HepG2 (cell line): ENCODE data around the gene SOX4. TPM values are rescaled to one million over a fixed set of nuclear protein-coding genes. Genes with fewer than 3 reads are reported as not detected.

Source experiments
- DDIT3 ChIP-seq: sonication (generic); formaldehyde crosslinking; IDR thresholded peaks from 2 replicates; pipeline ENCODE4 v1.4.0; 2020; ENCODE audit warnings: mild to moderate bottlenecking, missing genetic modification reagents
- DMAP1 ChIP-seq: IDR thresholded peaks from 2 replicates; pipeline ENCODE4 v1.6.1; 2016
- EP300 ChIP-seq, 3 experiments: sonication (generic) in 1 of 3; formaldehyde crosslinking in 1 of 3; IDR thresholded peaks; 2 replicates each; pipeline versions ENCODE4 v1.5.1 to v1.6.1; 2011 to 2020; ENCODE audit warnings: low read depth in 2 of 3, low read length in 2 of 3, borderline replicate concordance in 1 of 3, improper control_type of control experiment in 1 of 3, mild to moderate bottlenecking in 1 of 3, missing genetic modification reagents in 1 of 3, moderate library complexity in 1 of 3
- ERF ChIP-seq: IDR thresholded peaks from 2 replicates; pipeline ENCODE4 v1.6.1; 2018; ENCODE audit warnings: missing biosample characterization, missing genetic modification reagents
- FOXO1 ChIP-seq: sonication (generic); formaldehyde crosslinking; IDR thresholded peaks from 2 replicates; pipeline ENCODE4 v1.4.0; 2020; ENCODE audit warnings: missing genetic modification reagents
- GMEB2 ChIP-seq: IDR thresholded peaks from 2 replicates; pipeline ENCODE4 v1.6.1; 2016; ENCODE audit warnings: missing biosample characterization, missing genetic modification reagents, low read depth
- NBN ChIP-seq: fragments of 450-650 bp; conservative IDR thresholded peaks from 2 replicates; pipeline ENCODE4 v1.6.1; 2017
- RARG ChIP-seq: sonication (generic); formaldehyde crosslinking; IDR thresholded peaks from 2 replicates; pipeline ENCODE4 v1.4.0; 2020; ENCODE audit warnings: low read depth, mild to moderate bottlenecking, missing genetic modification reagents
- SPEN ChIP-seq: sonication (generic); formaldehyde crosslinking; IDR thresholded peaks from 2 replicates; pipeline ENCODE4 v1.5.1; 2020; ENCODE audit warnings: low read depth, mild to moderate bottlenecking, missing genetic modification reagents
- STAG1 ChIP-seq: sonication (generic); formaldehyde crosslinking; IDR thresholded peaks from 2 replicates; pipeline ENCODE4 v1.4.0; 2020; ENCODE audit warnings: missing genetic modification reagents
- TAF15 ChIP-seq: fragments of 200-400 bp; formaldehyde crosslinking; IDR thresholded peaks from one replicate; pipeline ENCODE4 v1.6.1; 2018; ENCODE audit warnings: mild to moderate bottlenecking, low read depth, low read length; ENCODE audit not compliant: poor library complexity, severe bottlenecking
- ZBTB37 ChIP-seq: sonication (generic); formaldehyde crosslinking; IDR thresholded peaks from 2 replicates; pipeline ENCODE4 v1.4.0; 2020; ENCODE audit warnings: mild to moderate bottlenecking, missing genetic modification reagents
- ZFP36L2 ChIP-seq: sonication (generic); formaldehyde crosslinking; IDR thresholded peaks from 2 replicates; pipeline ENCODE4 v1.4.0; 2020; ENCODE audit warnings: missing genetic modification reagents
- ZFP82 ChIP-seq: sonication (generic); formaldehyde crosslinking; IDR thresholded peaks from 2 replicates; pipeline ENCODE4 v1.5.1; 2020; ENCODE audit warnings: mild to moderate bottlenecking, missing genetic modification reagents, borderline replicate concordance
- ZKSCAN8 ChIP-seq: IDR thresholded peaks from 2 replicates; pipeline ENCODE4 v1.6.1; 2016; ENCODE audit warnings: borderline replicate concordance, missing genetic modification reagents, missing compliant biosample characterization
- ZNF232 ChIP-seq: sonication (generic); formaldehyde crosslinking; IDR thresholded peaks from 2 replicates; pipeline ENCODE4 v1.4.0; 2020; ENCODE audit warnings: missing genetic modification reagents, borderline replicate concordance
- ZNF263 ChIP-seq: sonication (generic); formaldehyde crosslinking; IDR thresholded peaks from 2 replicates; pipeline ENCODE4 v1.4.0; 2020; ENCODE audit warnings: missing genetic modification reagents
- ZNF280B ChIP-seq: sonication (generic); formaldehyde crosslinking; IDR thresholded peaks from 2 replicates; pipeline ENCODE4 v1.5.0; 2020; ENCODE audit warnings: missing genetic modification reagents, mild to moderate bottlenecking, borderline replicate concordance
- ZNF326 ChIP-seq: sonication (generic); formaldehyde crosslinking; IDR thresholded peaks from 2 replicates; pipeline ENCODE4 v1.4.0; 2020; ENCODE audit warnings: missing genetic modification reagents, borderline replicate concordance
- ZNF572 ChIP-seq: sonication (generic); formaldehyde crosslinking; IDR thresholded peaks from 2 replicates; pipeline ENCODE4 v1.5.1; 2020; ENCODE audit warnings: mild to moderate bottlenecking, missing genetic modification reagents
- ZNF710 ChIP-seq: sonication (generic); formaldehyde crosslinking; IDR thresholded peaks from 2 replicates; pipeline ENCODE4 v1.5.0; 2020; ENCODE audit warnings: mild to moderate bottlenecking, missing genetic modification reagents, borderline replicate concordance
- ZNF766 ChIP-seq: sonication (generic); formaldehyde crosslinking; IDR thresholded peaks from 2 replicates; pipeline ENCODE4 v1.5.0; 2020; ENCODE audit warnings: missing genetic modification reagents, borderline replicate concordance
- ZSCAN22 ChIP-seq: sonication (generic); formaldehyde crosslinking; IDR thresholded peaks from 2 replicates; pipeline ENCODE4 v1.4.0; 2020; ENCODE audit warnings: mild to moderate bottlenecking, missing genetic modification reagents
- polyA plus RNA-seq, 8 experiments: library from polyadenylated mRNA; depleted of rRNA in 3 of 8; stranded (reverse) in 7 of 8; unstranded in 1 of 8; fragments of >200 nt; fragmentation: Illumina TruSeq in 4 of 8; extraction: Trizol in 4 of 8; gene quantifications; 2 replicates each; pipeline versions ENCODE4 v1.2.1 to v1.2.3, GENCODE V29; 2011 to 2016; ENCODE audit warnings: low read depth in 4 of 8, missing spikeins in 1 of 8, mixed read lengths in 1 of 8; ENCODE audit not compliant: insufficient read depth in 1 of 8
- total RNA-seq, 5 experiments: library from RNA; depleted of rRNA; stranded (reverse); fragments of >200 nt; fragmentation: Illumina TruSeq; extraction: Trizol; gene quantifications; 2 replicates each; pipeline ENCODE4 v1.2.3, GENCODE V29; 2016; ENCODE audit warnings: low read depth in 1 of 5

The SOX4 gene
- total and polyA plus RNA-seq, 2 of the 13 experiments (the other 11 are each of a cell fraction or from before 2014, with no cell fraction given) = 2.6 to 3.4 TPM

GRCh38 chr6:21594416-21595281 lies 1.1 kb downstream of the SOX4 start (continued):
- TF ChIP-seq GMEB2 (CRISPR knock-in tag) (no peak), SPEN (CRISPR knock-in tag) (peak; percentile 61; the same call in 1 of the 2 replicates), ZNF766 (CRISPR knock-in tag) (no peak), ZBTB37 (CRISPR knock-in tag) (no peak), ZNF710 (peak; percentile 75), ZNF326 (no peak), ZSCAN22 (CRISPR knock-in tag) (no peak), STAG1 (CRISPR knock-in tag) (no peak), EP300 (IDR thresholded peaks at IDR 0.05; ENCODE audit: low read depth in 2 of 2, low read length in 2 of 2) (no peak), EP300 (CRISPR knock-in tag; IDR thresholded peaks at IDR 0.05; ENCODE audit: borderline replicate concordance) (no peak), ZNF232 (CRISPR knock-in tag) (peak; percentile 67; the same call in 1 of the 2 replicates), NBN (no peak), ZKSCAN8 (no peak), DMAP1 (CRISPR knock-in tag) (no peak; the same call in 1 of the 2 replicates), ZNF280B (CRISPR knock-in tag) (no peak; the same call in 1 of the 2 replicates), ZFP36L2 (no peak), RARG (CRISPR knock-in tag) (no peak), ZFP82 (CRISPR knock-in tag) (no peak), TAF15 (no peak), DDIT3 (CRISPR knock-in tag) (no peak), ZNF263 (CRISPR knock-in tag) (peak; percentile 60; the same call in 1 of the 2 replicates), ERF (no peak), FOXO1 (CRISPR knock-in tag) (no peak), ZNF572 (CRISPR knock-in tag) (no peak)
